DMS153 treated with DMSO at 0.1 percent for 48 hours (cell line): Measurements from ENCODE around the gene BMS1.
"Not testable (repeated sequence)": the region's sequence is repeated elsewhere in the genome, so short reads cannot be mapped to it uniquely, and the experiment has no call there.

Experiments used
- DNase-seq: peaks from one replicate; lab custom pipeline; 2025; ENCODE audit not compliant: unreplicated experiment; lab: John Stamatoyannopoulos, UW

Gene BMS1

DNA sequence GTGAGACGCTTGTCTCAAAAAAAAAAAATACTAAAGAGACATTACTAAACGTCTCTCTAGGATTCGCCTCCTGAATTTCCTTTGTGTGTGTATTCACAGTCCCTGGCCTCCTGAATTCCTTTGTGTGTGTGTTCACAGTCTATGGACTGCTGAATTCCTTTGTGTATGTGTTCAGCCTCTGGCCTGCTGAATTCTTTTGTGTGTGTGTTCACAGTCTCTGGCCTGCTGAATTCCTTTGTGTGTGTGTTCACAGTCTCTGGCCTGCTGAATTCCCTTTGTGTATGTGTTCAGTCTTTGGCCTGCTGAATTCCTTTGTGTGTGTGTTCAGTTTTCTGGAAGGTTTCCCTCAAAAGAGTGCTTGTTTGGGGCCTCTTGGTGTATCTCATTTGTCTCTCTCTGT, 8.2 kb downstream of the BMS1 start:
- DNase-seq, result no peak

DNA sequence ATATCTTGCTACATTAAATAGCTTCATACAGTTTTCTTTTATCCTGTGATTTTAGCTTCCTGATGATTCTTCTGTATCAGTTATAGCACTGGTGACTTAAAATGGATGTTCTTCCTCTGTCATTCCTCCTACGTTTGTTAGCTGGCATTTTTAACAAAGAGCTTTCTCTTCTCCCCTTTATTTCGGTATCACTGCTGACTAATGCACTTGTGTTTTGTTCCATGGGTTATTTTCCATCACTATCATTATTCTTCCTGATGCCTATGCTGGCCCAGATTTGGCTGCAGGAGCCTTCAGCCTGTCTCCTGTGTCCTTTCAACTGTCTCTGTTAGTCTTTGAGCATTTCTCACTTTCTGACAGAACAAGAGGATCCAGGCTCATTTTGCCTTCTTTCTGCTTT, 13.1 kb downstream of the BMS1 start:
- no peak for DNase-seq

DNA sequence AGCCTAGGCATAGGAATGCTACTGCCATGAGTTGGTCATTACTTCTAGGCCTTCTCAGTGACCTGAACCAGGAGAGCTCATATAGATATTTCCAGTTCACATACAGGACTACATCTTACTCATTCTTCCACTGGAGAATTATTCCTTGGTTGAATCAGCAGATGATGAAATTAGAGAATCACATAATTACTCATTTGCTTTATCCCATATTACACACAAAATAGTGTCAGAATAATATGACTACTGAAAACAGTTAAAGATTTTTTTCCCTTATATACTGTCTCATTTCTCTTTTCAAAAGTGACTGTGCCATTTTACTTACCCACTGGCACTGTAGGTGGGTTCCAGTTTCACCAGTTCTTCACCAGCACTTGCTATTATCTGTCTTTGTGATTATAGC, 18.5 kb downstream of the BMS1 start:
- DNase-seq, result no peak

DNA sequence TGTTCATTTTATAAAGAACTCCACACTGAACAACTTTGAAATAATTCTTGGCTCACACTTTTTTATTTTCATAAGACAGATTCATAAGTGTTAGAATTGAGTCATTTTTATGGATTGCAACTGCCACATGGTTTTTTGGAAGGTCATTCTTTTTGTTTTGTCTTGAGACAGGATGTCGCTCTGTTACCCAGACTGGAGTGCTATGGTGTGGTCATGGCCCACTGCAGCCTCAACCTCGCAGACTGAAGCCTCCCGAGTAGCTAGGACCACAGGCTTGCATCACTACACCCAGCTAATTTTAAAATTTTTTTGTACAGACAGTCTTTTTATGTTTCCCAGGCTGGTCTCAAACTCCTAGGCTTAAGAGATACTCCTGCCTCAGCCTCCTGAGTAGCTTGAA, 20.3 kb downstream of the BMS1 start:
- no peak for DNase-seq

DNA sequence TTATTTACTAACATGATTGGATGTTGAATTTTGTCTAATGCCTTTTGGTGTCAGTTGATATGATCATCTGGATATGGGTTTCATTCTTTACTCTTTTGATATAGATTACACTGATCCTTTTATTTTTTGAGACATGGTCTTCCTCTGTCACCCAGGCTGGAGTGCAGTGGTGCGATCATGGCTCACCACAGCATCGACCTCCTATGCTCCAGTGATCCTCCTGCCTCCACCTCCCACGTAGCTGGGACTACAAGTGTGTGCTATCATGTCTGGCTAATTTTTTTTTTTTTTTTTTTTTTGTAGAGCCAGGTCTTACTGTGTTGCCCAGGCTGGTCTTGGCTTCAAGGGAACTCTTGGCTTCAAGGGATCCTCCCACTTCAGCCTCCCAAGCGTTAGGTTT, 27.1 kb downstream of the BMS1 start:
- no peak for DNase-seq

DNA sequence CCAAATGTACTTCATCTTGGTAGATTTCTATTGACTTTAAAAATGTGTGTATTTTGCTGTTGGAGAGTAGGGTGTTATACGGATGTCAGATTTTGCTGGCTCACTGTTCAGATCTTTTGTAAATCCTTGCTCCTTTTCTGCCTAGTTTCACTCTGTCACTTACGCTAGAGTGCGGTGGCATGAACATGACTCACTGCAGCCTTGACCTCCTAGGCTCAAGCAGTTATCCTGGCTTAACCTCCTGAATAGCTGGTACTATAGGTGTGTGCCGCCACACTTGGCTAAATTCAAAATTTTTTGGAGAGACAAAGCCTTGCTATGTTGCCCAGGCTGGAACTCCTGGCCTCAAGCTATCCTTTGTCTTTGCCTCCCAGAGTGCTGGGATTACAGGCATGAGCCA, 29.4 kb downstream of the BMS1 start:
- no peak for DNase-seq

DNA sequence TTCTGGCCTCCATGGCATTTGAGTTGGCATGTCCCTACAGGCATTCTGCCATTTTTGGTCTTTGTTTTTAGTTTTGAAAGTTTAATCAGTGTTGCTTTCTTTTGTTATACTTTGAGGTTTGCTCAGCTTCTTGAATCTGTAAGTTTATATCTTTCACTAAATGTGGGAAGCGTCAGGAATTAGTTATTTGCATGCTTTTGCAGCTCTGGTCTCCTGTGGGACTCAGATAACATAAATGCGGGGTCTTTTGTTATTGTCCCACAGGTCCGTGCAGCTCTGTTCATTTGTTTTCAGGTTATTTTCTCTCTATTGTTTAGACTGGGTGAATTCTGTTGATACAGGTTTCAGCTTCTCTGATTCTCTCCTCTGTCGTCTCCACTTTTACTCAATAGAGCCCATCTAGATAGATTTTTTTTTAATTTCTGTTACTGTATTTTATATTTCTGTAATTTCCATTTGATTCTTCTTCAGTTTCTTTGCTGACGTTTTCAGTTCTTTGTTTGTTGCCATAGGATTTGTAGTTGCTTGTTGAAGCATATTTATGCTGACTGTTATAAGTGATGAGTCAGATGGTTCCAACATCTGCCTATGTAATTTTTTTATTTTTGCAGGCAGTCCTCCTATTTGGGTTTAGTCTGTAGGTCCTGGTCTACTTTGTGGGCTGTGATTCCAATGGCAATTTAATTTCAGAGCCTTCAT, 31.5 kb downstream of the BMS1 start:
- DNase-seq, result not testable (repeated sequence)

DNA sequence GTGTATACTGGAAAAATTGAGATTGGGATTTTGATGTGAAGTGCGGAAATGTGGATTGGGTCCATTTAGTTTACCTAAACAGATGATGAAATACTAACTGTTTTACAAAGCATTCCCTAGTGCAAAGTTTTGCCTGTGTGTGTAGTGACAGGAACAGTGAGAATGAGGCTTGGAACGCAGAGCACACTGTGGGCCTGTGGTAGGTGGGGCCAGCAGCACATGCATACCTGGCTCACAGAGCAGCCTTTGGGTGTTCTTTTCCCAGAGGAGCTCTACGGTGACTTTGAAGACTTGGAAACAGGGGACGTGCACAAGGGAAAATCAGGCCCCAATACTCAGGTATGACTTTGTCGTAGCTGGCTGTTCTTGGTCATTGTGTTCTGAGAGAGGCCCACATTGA, 33.7 kb downstream of the BMS1 start:
- DNase-seq, result not testable (repeated sequence)

DNA sequence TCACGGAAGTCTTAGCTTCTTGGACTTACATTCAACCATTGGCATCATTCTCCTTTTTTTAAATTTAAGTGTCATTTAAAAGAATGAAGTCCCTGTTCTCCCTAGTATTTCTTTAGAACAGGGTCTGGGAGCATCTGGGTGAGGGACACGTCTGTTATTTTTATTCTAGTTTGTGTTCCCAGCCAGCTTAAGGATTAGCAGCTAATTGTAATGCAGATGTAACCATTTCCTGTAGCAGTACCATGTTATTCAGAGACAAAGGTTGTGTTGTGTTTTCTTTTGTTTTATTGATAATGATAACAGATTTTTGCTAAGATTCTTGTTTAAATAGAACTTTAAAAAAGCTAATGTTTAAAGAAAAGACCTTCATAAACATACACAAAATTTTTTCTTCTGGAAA, 34.3 kb downstream of the BMS1 start:
- DNase-seq, result no peak

DNA sequence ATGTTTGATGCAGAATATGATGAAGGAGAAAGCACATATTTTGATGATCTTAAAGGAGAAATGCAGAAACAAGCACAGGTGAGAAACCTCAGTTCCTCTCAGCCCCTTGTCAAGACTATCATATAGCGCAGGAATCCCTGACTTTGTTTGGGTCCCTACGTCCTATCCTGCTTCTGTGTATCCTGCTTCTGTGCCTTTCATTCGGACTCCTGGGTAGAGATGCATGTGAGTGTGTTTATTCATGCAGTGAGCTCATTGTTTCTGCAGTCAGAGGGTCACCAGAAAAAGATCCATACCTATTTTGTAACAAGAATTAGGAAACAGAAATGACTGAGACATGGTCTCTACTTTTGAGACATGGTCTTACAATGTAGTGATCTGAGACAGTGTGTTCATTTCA, 34.8 kb downstream of the BMS1 start:
- not testable (repeated sequence) for DNase-seq

DNA sequence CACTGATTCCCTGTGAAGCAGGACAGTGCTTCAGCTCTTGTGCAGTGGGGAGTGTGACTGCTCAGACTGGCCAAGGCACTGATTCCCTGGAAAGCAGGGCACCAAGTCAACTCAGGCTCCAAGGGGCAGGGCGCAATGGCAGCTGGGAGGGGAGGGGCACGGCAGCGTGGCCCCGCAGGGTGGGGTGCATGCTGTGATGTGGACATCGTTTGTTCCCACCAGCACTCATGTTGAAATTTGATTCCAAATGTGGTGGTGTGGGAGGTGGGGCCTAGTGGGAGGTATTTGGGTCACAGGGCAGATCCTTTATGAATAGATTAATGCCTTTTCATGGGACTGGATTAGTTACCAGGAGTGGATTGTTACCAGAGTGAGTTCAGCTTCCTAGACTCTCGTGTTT, 44.2 kb downstream of the BMS1 start:
- DNase-seq, result not testable (repeated sequence)

DNA sequence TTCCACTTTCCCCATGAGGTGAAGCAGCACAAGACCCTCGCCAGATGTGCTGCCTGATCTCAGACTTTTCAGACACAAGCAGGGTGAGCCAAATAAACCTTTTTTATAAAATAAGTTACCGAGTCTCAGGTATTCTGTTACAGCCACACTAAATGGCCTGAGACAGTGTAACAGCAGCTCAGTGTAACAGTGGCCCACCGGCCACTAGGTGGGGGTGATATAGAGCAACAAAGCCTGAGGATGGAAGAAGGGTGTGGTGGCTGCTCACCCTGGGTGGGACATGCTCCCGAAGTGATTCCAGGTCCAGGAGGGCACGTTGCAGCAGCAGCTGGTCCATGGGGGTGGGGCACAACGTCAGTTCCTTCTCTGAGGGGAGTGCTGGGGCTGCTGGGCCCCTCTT, 44.6 kb downstream of the BMS1 start:
- no peak for DNase-seq

DNA sequence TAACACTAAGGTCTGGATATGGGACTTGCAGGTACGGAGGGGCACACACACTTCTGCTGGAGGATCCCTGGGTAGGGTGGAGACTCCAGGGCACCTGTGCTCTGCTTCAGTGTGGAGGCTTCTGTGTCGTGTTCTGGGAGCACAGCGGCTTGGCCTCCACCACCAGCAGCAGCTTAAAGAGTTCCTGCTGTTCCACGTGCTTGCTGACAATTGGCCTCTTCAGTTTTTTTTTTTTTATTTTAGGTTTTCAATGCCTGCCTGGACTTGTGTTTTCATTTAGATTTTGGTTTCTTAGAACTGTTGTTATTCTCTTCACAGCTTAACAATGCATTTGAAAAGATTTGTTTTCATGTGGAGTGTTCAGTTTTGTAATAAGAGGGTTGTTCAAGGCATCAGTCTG, 45.8 kb downstream of the BMS1 start:
- not testable (repeated sequence) for DNase-seq

DNA sequence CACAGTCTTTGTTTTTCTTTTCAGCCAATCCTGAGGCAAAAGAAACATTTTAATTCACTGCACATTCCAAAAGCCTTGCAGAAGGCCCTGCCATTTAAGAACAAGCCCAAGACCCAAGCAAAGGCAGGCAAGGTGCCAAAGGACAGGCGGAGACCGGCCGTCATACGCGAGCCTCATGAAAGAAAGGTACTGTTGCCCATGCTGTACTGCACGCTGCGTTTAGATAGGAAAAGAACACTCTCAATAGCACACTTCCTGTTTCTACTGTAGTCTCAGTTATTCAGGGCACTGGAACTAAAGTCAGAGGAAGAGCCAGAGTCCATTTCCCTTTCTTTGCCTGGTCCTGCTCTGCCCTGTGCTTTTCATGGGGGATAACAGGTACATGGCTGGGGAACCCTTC, 47.6 kb downstream of the BMS1 start:
- DNase-seq, result no peak

DNA sequence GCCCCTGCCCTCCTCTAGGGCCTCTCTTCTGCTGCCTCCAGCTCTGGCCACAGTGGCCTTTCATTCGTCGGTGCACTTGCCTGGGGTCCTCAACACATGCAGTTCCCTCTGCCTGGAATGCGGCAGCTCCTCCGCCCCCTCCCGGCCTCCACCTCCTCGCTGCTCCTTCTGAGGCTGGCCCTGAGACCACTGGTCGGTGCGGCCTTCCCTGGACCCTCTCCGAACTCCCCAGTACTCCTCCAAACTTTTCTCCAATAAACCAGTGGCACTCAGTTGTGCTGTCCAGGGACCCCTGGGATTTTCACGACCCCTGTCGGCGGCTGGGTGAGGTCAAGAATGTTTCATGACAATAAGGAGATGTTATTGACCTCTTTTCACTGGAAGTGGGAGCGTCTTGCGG, 53.5 kb downstream of the BMS1 start:
- DNase-seq, result no peak

DNA sequence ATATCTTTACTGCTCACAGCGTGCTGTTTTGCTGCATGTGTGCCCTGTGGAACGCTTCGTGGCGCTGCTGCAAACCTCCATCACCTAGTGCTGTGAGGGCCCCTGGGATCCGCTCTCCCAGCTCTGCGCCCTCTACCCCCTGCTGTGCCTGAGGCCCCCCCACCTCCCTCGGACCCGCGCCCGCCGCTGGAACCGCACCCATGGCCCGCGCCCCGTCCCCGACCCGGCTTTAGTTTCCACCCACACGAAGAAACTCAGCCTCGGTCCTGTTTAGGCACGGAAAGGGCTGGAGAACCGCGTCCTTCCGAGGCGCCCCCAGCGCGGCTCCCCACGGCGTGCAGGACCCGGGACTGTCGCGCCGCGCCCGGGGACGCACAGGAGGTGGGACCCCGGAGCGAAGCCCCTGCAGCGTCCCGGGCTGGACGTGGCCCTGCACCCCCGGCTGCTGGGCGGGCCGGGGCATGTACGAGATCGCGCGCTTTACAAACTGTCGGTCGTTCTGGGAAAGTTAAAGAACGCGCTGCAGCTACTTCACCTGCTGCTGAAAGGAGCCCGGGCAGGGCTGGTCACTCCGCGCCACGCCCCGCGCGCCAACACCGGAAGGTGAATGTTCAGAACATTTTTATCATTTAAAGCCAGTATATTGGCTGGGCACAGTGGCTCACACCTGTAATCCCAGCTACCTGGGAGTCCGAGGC, 54.3 kb downstream of the BMS1 start:
- no peak for DNase-seq

DNA sequence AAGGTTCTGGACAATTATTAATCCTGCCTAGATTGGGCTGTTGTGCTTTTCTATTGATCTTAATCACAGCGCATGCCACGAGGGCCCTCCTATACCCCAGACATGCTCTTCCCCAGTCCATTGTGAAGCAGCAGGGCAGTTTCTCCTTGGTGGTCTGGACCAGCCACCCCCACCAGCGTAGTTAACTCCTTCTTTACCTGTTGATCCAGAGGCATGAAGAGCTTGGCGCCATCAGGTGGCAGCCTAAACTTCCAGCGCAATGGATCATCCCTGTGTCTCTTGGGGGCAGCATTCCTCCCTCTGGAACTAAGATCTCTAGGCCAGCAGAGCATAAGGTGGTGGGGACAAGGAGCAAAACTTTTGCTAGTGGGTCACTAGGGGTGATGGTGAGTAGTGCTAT, 62.2 kb downstream of the BMS1 start:
- DNase-seq, result not testable (repeated sequence)

DNA sequence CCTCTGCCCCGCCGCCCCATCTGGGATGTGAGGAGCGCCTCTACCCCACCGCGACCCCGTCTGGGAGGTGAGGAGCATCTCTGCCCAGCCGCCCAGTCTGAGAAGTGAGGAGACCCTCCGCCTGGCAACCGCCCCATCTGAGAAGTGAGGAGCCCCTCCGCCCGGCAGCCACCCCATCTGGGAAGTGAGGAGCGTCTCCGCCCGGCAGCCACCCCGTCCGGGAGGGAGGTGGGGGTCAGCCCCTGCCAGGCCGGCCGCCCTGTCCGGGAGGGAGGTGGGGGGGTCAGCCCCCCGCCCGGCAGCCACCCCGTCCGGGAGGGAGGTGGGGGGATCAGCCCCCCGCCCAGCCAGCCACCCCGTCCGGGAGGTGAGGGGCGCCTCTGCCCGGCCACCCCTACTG, 64.7 kb downstream of the BMS1 start:
- DNase-seq, result not testable (repeated sequence)

DNA sequence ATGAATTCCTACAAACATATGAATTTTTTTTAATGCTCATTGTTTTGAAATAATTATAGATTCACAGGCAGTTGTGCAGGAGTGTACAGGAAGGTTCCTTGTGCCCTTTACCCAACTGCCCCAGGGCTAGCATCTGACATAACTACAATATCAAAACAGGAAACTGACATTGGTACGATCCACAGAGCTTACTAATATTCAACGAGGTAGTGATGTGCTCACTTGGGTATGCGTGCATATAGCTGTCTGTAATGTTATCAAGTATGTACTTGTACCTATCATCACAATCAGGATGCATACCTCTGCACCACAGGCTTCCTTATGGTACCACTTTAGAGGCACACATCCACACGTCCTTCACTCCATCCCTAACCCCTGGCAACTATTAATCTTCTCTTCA, 68.3 kb downstream of the BMS1 start:
- DNase-seq, result no peak

DNA sequence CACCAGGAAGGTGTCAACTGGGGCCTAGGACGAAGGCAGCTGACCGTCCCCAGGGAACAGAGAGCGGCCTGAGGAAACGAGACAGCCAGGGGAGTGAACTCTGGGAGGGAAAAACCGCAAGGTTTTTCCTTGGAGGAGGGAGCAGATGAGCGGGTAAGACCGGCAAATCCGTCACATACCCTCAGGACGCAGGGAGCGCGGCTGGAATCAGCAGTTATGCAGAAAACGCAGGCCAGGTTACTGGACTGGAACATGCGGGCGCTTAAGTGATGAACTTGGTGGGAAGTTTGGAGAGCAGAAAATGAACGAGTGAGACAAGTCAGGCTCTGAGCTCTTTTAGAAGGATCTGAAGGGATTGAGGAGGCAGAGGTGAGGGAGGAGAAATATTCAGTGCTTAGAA, 76.7 kb downstream of the BMS1 start:
- no peak for DNase-seq

DNA sequence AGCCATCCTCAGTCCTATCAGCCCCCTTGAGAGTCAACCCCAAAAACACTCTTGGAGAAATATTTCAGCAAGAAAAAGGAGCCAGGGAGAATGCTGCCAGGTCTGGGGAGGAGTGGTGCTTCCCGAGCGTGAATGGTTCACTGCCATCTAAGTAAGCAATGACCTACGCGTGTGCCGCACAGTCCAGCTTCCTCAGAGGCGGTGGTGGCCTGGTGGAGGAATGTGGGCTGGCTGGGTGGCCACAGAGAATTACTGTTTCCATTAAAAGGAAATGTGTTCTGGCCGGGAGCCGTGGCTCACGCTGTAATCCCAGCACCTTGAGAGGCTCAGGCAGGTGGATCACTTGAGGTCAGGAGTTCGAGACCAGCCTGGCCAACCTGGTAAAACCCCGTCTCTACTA, 77.4 kb downstream of the BMS1 start:
- DNase-seq, result not testable (repeated sequence)

DNA sequence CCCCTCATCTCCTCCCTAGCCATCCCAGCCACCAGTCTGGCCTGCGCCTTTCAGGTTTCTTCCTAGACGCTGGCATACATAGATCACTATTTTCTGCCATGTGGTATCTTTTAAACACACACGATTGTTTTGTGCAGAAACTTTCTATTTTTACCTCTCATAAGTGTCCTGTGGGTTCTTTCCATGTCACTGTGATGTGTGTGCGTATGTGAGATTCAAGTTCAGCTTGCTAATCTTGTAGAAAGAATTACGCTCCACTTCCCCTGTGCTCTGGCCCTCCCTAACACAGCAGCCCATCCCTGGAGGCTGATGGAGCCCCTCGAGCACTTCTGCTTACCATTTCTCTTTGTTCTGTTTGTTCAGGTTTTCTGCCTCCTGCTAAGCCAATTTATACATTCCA, 80.2 kb downstream of the BMS1 start:
- DNase-seq, result not testable (repeated sequence)

DNA sequence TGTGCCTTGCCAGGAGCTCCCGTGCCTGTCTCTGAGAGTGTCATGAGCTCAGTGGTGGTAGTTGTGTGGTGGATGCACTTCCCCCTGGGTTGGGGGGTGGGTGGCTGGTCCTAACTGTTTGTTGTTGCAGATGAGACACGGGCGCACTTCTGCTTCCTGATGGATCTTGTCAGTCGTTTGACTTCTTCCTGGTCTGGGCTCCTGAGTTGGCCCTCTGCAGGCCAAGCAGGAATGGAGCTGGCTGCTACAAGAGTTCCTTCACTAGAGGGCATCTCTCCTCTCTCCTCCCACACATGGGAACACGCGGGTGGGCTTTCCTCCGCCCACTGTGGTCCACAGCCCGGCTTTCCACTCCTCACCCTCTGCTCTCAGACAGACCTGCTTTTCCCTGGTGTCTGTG, 82.0 kb downstream of the BMS1 start:
- no peak for DNase-seq
